ENCODE measurements around the gene VPS50.

VPS50 gene

DNA sequence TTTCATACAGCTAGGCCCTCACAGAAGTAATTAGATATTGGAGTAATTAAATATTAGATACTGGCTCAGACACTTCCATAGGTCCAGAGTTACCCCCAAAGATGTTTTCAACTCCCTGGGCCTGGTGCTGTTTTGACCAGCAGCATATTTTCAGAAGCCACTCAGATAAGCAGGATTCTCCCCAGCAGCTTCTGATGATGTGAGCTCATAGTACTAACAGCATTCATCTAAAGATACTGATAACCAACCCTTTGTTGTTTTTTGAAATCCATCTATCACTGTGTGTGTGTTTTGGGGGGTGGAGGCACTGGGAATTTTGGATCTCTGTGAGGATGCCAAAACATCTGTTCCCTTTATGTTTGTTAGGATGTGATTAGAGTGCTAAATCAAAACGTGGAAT lies 52.7 kb downstream of the VPS50 start:
- no peak overlapping the region for H3K9ac ChIP-seq (ENCODE audit: low read length in 5 of 5)
- H3K27me3 ChIP-seq (ENCODE audit: control insufficient read depth in 5 of 5, insufficient read depth in 4 of 5, low read length in 5 of 5): no peaks in the 10 kb centered on the region
- H3K9me3 ChIP-seq (ENCODE audit: control insufficient read depth in 5 of 5, low read length in 5 of 5): no peaks in the 10 kb centered on the region
- H3K4me1 ChIP-seq (ENCODE audit: control insufficient read depth in 5 of 5, insufficient read depth in 5 of 5, low read length in 5 of 5): no peaks in the 10 kb centered on the region
- peaks cover 0 to 18% (median 7%) of the 10 kb centered on the region in 5 donors for H3K36me3 ChIP-seq (ENCODE audit: control insufficient read depth in 5 of 5, insufficient read depth in 5 of 5, low read length in 5 of 5)
- H3K4me3 ChIP-seq (ENCODE audit: low read depth in 1 of 5, low read length in 5 of 5): no peak overlapping the region
- no peak overlapping the region for H3K27ac ChIP-seq (ENCODE audit: low read depth, low read length)

DNA sequence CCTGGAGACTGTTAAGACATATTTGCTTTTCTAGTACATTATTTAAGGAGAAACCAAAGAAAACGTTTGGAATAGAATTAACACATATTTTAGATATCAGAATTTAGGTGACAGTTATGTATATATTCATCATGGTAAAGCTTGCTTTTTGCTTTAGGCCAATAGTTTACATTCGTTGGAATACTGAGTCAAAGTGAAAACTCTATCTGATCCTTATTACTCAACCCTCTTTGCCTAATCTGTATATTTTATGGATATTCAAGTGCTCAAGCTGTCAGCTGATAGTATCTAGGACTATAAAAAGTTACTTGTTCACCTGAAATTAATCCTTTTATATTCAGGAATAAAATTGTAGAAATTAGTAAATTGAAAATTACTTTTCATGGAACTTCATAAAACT lies 61.1 kb downstream of the VPS50 start:
- Histone ChIP-seq H3K9me3 (ENCODE audit: control insufficient read depth in 5 of 5, low read length in 5 of 5) (no peaks in the 10 kb centered on the region), H3K27ac (ENCODE audit: low read depth, low read length) (no peak overlapping the region), H3K4me1 (ENCODE audit: control insufficient read depth in 5 of 5, insufficient read depth in 5 of 5, low read length in 5 of 5) (no peaks in the 10 kb centered on the region), H3K9ac (ENCODE audit: low read length in 5 of 5) (no peak overlapping the region), H3K27me3 (ENCODE audit: control insufficient read depth in 5 of 5, insufficient read depth in 4 of 5, low read length in 5 of 5) (no peaks in the 10 kb centered on the region), H3K36me3 (ENCODE audit: control insufficient read depth in 5 of 5, insufficient read depth in 5 of 5, low read length in 5 of 5) (peaks cover 2 to 26% (median 11%) of the 10 kb centered on the region in 5 donors), H3K4me3 (ENCODE audit: low read depth in 1 of 5, low read length in 5 of 5) (no peak overlapping the region)

DNA sequence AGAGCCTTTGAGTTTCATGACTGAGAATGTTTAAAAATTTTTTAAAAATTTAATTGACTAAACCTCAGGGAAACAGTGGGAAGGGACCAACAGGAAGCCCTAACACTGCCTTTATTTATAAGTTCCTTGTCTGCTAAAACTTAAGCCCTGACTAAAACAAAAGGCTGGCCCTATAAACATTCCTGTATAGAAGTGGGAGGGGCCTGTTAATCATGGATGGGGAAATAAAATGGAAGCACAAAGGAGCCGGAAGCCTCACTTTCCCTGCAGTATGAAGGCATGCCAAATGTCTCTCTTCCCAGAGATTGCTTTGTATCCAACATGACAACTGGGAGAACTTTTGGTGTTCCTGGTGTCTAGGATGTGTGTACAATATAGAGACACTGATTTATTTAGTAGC lies 66.0 kb downstream of the VPS50 start:
- H3K27me3 ChIP-seq (ENCODE audit: control insufficient read depth in 5 of 5, insufficient read depth in 4 of 5, low read length in 5 of 5): no peaks in the 10 kb centered on the region
- no peak overlapping the region for H3K9ac ChIP-seq (ENCODE audit: low read length in 5 of 5)
- no peak overlapping the region for H3K4me3 ChIP-seq (ENCODE audit: low read depth in 1 of 5, low read length in 5 of 5)
- peaks cover 4 to 24% (median 16%) of the 10 kb centered on the region in 5 donors for H3K36me3 ChIP-seq (ENCODE audit: control insufficient read depth in 5 of 5, insufficient read depth in 5 of 5, low read length in 5 of 5)
- no peaks in the 10 kb centered on the region for H3K4me1 ChIP-seq (ENCODE audit: control insufficient read depth in 5 of 5, insufficient read depth in 5 of 5, low read length in 5 of 5)
- no peak overlapping the region for H3K27ac ChIP-seq (ENCODE audit: low read depth, low read length)
- H3K9me3 ChIP-seq (ENCODE audit: control insufficient read depth in 5 of 5, low read length in 5 of 5): no peaks in the 10 kb centered on the region

DNA sequence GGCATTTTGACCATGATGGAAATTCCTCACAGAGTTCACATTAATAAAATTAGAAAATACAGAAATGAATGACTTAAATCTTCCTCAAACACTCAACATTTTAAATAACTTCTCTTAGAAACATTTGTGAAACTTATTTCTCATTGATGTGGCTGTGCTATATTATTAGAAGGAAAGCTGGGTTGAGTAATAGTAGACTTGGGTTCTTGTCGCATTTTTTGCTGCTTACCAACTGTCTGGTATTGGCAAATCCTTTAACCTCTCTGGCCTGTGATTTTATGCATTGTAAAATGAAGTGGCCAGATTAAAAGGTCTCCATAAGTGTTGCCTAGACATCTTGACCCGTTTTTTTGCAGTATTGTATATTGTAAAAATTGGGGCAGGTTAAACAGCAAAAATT lies 66.5 kb downstream of the VPS50 start:
- Histone ChIP-seq H3K4me1 (ENCODE audit: control insufficient read depth in 5 of 5, insufficient read depth in 5 of 5, low read length in 5 of 5) (no peaks in the 10 kb centered on the region), H3K36me3 (ENCODE audit: control insufficient read depth in 5 of 5, insufficient read depth in 5 of 5, low read length in 5 of 5) (peaks cover 4 to 22% (median 14%) of the 10 kb centered on the region in 5 donors), H3K4me3 (ENCODE audit: low read depth in 1 of 5, low read length in 5 of 5) (no peak overlapping the region), H3K9ac (ENCODE audit: low read length in 5 of 5) (no peak overlapping the region), H3K9me3 (ENCODE audit: control insufficient read depth in 5 of 5, low read length in 5 of 5) (no peaks in the 10 kb centered on the region), H3K27me3 (ENCODE audit: control insufficient read depth in 5 of 5, insufficient read depth in 4 of 5, low read length in 5 of 5) (no peaks in the 10 kb centered on the region), H3K27ac (ENCODE audit: low read depth, low read length) (no peak overlapping the region)

DNA sequence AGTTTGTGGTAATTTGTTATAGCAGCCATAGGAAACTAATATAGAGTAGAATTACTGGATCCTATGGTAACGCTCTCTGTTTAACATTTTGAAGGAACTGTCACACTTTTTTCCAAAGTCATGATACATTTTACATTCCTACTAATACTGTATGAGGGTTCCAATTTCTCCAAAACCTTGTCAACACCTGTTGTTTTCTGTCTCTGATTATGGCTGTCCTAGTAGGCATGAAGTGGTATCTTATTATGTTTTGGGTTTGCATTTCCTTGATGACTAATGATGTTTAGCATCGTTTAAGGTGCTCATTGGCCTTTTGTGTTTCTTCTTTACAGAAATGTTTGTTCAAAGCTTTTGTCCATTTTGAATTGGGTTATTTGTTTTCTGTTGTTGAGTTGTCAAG lies 69.6 kb downstream of the VPS50 start:
- Histone ChIP-seq H3K36me3 (ENCODE audit: control insufficient read depth in 5 of 5, insufficient read depth in 5 of 5, low read length in 5 of 5) (peaks cover 4 to 27% (median 13%) of the 10 kb centered on the region in 5 donors), H3K9ac (ENCODE audit: low read length in 5 of 5) (no peak overlapping the region), H3K4me3 (ENCODE audit: low read depth in 1 of 5, low read length in 5 of 5) (no peak overlapping the region), H3K4me1 (ENCODE audit: control insufficient read depth in 5 of 5, insufficient read depth in 5 of 5, low read length in 5 of 5) (no peaks in the 10 kb centered on the region), H3K27ac (ENCODE audit: low read depth, low read length) (no peak overlapping the region), H3K9me3 (ENCODE audit: control insufficient read depth in 5 of 5, low read length in 5 of 5) (no peaks in the 10 kb centered on the region), H3K27me3 (ENCODE audit: control insufficient read depth in 5 of 5, insufficient read depth in 4 of 5, low read length in 5 of 5) (no peaks in the 10 kb centered on the region)

DNA sequence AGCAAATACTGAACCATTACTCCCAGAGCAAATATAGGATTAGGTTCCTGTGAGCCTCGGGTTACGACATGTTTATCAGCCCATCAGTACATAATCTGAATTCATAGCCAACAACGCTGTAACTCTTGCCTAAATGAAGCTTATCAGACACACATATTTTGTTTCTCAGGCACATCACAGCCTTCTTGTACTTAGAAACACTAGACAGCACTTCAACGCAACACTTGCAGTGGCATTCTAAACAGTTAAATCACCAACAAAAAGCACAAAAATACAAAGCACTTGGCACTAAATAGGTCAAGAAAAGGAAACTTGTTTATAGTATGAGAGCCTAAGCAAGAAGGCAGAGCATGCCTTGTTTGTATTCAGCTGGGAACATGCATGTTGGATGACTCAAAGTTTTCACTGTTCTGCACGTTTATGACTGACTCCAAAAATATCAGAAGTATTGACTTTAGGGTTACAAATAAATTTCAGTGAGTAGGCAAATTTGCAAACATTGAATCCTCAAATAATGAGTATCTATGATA lies 75.0 kb downstream of the VPS50 start:
- H3K4me3 ChIP-seq (ENCODE audit: low read depth in 1 of 5, low read length in 5 of 5): no peak overlapping the region
- no peaks in the 10 kb centered on the region for H3K27me3 ChIP-seq (ENCODE audit: control insufficient read depth in 5 of 5, insufficient read depth in 4 of 5, low read length in 5 of 5)
- H3K9me3 ChIP-seq (ENCODE audit: control insufficient read depth in 5 of 5, low read length in 5 of 5): no peaks in the 10 kb centered on the region
- H3K9ac ChIP-seq (ENCODE audit: low read length in 5 of 5): no peak overlapping the region
- peaks cover 3 to 47% (median 10%) of the 10 kb centered on the region in 5 donors for H3K36me3 ChIP-seq (ENCODE audit: control insufficient read depth in 5 of 5, insufficient read depth in 5 of 5, low read length in 5 of 5)
- H3K27ac ChIP-seq (ENCODE audit: low read depth, low read length): no peak overlapping the region
- H3K4me1 ChIP-seq (ENCODE audit: control insufficient read depth in 5 of 5, insufficient read depth in 5 of 5, low read length in 5 of 5): no peaks in the 10 kb centered on the region

DNA sequence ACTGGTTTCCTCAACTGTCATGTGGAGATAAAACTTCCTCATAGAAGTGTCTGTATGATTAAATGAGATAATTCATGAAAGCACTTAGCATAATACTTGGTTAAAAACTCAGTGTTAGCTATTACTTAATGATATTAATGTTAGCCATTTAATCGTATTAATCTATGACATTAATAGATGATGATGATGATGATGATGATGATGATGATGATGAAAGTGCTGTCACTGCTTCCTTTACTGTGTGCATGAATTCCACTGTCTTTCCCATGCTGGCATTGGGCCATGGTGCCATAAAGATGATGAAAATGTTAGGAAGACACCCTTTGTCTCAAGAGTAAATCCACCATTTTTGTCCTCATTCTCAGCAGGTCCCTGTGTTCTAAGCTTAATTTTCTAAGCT lies 75.8 kb downstream of the VPS50 start:
- Histone ChIP-seq H3K9me3 (ENCODE audit: control insufficient read depth in 5 of 5, low read length in 5 of 5) (no peaks in the 10 kb centered on the region), H3K36me3 (ENCODE audit: control insufficient read depth in 5 of 5, insufficient read depth in 5 of 5, low read length in 5 of 5) (peaks cover 7 to 55% (median 13%) of the 10 kb centered on the region in 5 donors), H3K9ac (ENCODE audit: low read length in 5 of 5) (no peak overlapping the region), H3K27me3 (ENCODE audit: control insufficient read depth in 5 of 5, insufficient read depth in 4 of 5, low read length in 5 of 5) (no peaks in the 10 kb centered on the region), H3K4me1 (ENCODE audit: control insufficient read depth in 5 of 5, insufficient read depth in 5 of 5, low read length in 5 of 5) (no peaks in the 10 kb centered on the region), H3K27ac (ENCODE audit: low read depth, low read length) (no peak overlapping the region), H3K4me3 (ENCODE audit: low read depth in 1 of 5, low read length in 5 of 5) (no peak overlapping the region)

DNA sequence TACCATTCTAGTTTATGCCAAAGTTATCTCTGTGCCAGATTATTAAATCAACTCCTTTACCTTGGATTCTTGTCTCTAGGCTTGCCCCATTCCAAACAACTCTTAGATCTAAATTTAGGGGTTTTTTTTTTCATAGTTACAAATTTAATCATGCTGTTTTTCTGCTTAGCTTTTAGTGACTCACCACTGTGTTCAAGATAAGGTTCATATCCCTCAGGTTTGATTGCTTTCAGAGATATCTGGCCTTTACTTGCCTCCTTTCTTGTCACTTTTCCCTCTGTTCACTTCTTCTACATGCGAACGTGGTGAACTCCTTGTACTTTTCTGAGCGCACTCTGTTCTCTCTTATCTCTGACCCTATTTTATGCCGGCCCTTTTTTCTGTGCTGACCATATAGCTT lies 78.2 kb downstream of the VPS50 start:
- Histone ChIP-seq H3K27ac (ENCODE audit: low read depth, low read length) (no peak overlapping the region), H3K36me3 (ENCODE audit: control insufficient read depth in 5 of 5, insufficient read depth in 5 of 5, low read length in 5 of 5) (peaks cover 15 to 72% (median 26%) of the 10 kb centered on the region in 5 donors), H3K9me3 (ENCODE audit: control insufficient read depth in 5 of 5, low read length in 5 of 5) (no peaks in the 10 kb centered on the region), H3K4me3 (ENCODE audit: low read depth in 1 of 5, low read length in 5 of 5) (no peak overlapping the region), H3K4me1 (ENCODE audit: control insufficient read depth in 5 of 5, insufficient read depth in 5 of 5, low read length in 5 of 5) (no peaks in the 10 kb centered on the region), H3K27me3 (ENCODE audit: control insufficient read depth in 5 of 5, insufficient read depth in 4 of 5, low read length in 5 of 5) (no peaks in the 10 kb centered on the region), H3K9ac (ENCODE audit: low read length in 5 of 5) (no peak overlapping the region)

DNA sequence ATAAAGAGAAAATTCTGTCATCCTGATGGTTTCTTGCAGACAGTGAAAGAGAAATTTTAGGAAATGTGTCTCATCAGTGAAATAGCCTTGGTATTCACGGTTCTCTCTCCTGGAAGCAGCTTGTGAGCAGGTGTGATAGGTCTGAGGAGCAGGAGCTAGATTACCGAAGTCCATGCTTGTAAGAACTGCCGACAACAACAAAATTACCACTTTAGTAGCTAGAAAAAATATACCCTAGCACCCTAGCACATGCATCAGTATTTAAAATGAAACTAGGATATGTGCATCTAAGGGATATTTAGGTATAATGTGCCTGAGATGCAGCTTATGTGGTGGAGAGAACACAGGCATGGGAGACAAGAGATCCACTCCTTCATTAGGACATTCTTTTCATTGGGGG lies 82.3 kb downstream of the VPS50 start:
- Histone ChIP-seq H3K9ac (ENCODE audit: low read length in 5 of 5) (no peak overlapping the region), H3K4me1 (ENCODE audit: control insufficient read depth in 5 of 5, insufficient read depth in 5 of 5, low read length in 5 of 5) (no peaks in the 10 kb centered on the region), H3K36me3 (ENCODE audit: control insufficient read depth in 5 of 5, insufficient read depth in 5 of 5, low read length in 5 of 5) (peaks cover 15 to 43% (median 19%) of the 10 kb centered on the region in 5 donors), H3K4me3 (ENCODE audit: low read depth in 1 of 5, low read length in 5 of 5) (no peak overlapping the region), H3K27ac (ENCODE audit: low read depth, low read length) (no peak overlapping the region), H3K27me3 (ENCODE audit: control insufficient read depth in 5 of 5, insufficient read depth in 4 of 5, low read length in 5 of 5) (no peaks in the 10 kb centered on the region), H3K9me3 (ENCODE audit: control insufficient read depth in 5 of 5, low read length in 5 of 5) (no peaks in the 10 kb centered on the region)

DNA sequence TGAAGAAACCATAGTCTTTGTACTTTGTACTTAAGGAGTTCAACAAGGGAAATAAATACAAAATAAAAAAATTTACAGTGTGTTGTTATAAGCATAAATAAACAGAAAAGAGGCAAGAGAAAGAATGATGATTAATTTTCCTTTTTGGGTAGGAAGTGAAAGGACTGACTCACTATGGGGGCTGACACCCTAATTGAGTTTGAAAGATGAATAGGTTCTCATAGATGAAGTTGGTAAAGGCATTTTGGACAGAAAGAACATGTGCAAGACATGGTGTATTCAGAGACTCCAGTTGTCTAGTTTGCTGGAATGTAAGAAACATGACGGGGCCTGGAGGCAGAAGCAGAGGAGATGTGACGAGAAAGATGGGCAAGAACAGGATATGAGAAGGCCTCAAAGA lies 83.7 kb downstream of the VPS50 start:
- H3K36me3 ChIP-seq (ENCODE audit: control insufficient read depth in 5 of 5, insufficient read depth in 5 of 5, low read length in 5 of 5): peaks cover 19 to 40% (median 23%) of the 10 kb centered on the region in 5 donors

DNA sequence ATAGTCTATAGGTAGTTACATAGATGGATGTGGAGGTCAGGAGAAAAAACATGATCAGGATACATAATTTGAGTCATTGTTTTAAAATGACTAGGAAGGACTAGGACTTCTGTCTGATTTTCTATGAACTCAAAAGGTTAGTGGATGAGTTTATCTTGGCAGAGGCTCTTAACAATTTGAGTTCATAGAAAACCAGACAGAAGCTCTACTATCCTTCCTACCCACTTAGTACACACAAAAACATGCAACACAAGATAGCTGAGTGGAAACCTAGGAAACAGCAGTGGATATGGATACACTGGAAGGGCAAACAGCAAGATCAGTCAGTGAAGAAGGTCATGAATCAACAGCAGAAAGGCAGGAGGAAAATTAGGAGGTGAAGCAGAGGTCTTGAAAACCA lies 84.6 kb downstream of the VPS50 start:
- H3K36me3 ChIP-seq (ENCODE audit: control insufficient read depth in 5 of 5, insufficient read depth in 5 of 5, low read length in 5 of 5): peaks cover 21 to 48% (median 28%) of the 10 kb centered on the region in 5 donors
- no peaks in the 10 kb centered on the region for H3K27me3 ChIP-seq (ENCODE audit: control insufficient read depth in 5 of 5, insufficient read depth in 4 of 5, low read length in 5 of 5)
- no peak overlapping the region for H3K4me3 ChIP-seq (ENCODE audit: low read depth in 1 of 5, low read length in 5 of 5)
- no peaks in the 10 kb centered on the region for H3K4me1 ChIP-seq (ENCODE audit: control insufficient read depth in 5 of 5, insufficient read depth in 5 of 5, low read length in 5 of 5)
- no peaks in the 10 kb centered on the region for H3K9me3 ChIP-seq (ENCODE audit: control insufficient read depth in 5 of 5, low read length in 5 of 5)
- H3K9ac ChIP-seq (ENCODE audit: low read length in 5 of 5): no peak overlapping the region
- no peak overlapping the region for H3K27ac ChIP-seq (ENCODE audit: low read depth, low read length)

More for the DNA sequence above, 83.7 kb downstream of the VPS50 start:
- no peaks in the 10 kb centered on the region for H3K27me3 ChIP-seq (ENCODE audit: control insufficient read depth in 5 of 5, insufficient read depth in 4 of 5, low read length in 5 of 5)
- H3K4me1 ChIP-seq (ENCODE audit: control insufficient read depth in 5 of 5, insufficient read depth in 5 of 5, low read length in 5 of 5): no peaks in the 10 kb centered on the region
- no peaks in the 10 kb centered on the region for H3K9me3 ChIP-seq (ENCODE audit: control insufficient read depth in 5 of 5, low read length in 5 of 5)
- no peak overlapping the region for H3K9ac ChIP-seq (ENCODE audit: low read length in 5 of 5)
- H3K27ac ChIP-seq (ENCODE audit: low read depth, low read length): no peak overlapping the region
- H3K4me3 ChIP-seq (ENCODE audit: low read depth in 1 of 5, low read length in 5 of 5): no peak overlapping the region

Data from subcutaneous abdominal adipose tissue (tissue), 5 donors.